NCI-H2081 (cell line): Measurements from ENCODE around the gene GABBR2.

Experiments
- DNase-seq, 2 experiments: peaks; one replicate each; lab custom pipeline; 2025; lab: John Stamatoyannopoulos, UW

The GABBR2 gene

GRCh38 chr9:98370300-98370975, 338.3 kb downstream of the GABBR2 start:
- DNase-seq, result no peak

GRCh38 chr9:98369896-98370295, 338.8 kb downstream of the GABBR2 start:
- DNase-seq, result no peak

- no peak for DNase-seq
Observed at GRCh38 chr9:98369471-98369870, 339.3 kb downstream of the GABBR2 start.

DNA sequence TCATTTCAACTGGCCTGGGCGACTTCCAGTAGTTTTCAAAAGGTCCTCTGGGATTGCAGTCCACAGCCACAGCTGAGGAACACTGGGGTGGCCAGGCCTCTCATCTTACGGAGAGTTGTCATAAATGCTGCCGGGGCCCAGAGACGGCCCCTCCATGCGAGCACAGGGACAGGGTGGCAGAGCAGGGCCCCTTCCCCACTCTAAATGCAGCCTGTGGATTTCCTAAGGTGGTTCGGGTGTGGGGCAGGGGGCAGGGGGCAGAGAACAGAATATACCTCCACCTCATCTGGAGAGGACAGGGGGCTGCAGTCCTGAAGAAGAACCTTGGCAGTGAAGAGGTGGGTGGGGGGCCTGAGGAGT, 339.7 kb downstream of the GABBR2 start:
- DNase-seq, result no peak

DNA sequence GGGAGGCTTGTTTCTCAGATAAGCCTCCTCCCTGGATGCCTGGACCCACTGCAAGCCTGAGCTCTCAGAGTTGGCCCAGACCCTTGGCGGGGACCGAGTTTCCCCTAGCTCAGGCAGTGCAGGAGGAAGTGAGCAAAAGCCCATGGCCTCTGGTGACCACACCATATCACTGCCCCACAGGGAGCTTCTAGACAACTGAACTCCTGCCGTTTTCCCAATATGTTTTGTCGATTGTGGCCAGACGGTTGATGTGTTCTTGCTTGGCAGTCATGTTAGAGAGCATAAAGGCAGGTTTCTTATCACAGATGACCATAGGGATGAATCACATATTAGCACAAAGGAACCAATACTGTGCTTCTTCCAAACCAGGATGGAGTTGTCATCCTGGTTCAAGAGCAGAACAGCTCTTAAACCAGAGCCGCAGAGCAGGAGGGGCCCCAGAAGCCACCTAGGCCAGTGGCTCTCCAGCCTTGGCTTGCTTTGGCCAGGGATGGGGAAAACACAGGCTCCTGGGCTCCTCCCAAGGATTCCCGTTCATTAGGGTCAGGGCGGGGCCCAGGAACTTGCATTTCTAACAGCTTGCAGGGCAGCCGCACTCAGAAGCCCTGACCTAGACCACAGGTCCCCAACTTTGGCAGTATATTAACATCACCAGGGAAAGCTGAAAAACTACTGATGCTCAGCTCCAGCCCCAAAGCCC, 340.2 kb downstream of the GABBR2 start:
- no peak for DNase-seq

DNA sequence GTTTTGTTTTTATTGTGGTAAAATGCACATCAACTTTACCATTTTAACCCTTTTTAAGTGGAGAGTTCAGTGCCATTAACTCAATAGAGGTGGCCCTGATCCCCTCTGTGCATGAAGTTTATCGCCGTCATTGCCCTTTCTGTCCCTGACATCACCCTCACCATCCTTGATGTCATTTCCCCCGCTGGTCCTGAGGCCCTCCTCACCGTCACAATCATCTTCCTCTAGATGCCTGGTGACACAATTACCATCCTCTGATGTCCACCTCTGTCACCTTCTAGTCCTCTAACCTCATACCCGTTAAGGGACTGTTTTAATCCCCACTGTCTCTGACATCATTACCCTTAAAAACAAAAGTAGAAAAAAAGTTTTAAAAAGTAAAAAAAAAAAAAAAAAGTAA, 340.8 kb downstream of the GABBR2 start:
- DNase-seq, result no peak

- DNase-seq, result no peak
Observed at GRCh38 chr9:98367371-98367900, 341.3 kb downstream of the GABBR2 start.

DNA sequence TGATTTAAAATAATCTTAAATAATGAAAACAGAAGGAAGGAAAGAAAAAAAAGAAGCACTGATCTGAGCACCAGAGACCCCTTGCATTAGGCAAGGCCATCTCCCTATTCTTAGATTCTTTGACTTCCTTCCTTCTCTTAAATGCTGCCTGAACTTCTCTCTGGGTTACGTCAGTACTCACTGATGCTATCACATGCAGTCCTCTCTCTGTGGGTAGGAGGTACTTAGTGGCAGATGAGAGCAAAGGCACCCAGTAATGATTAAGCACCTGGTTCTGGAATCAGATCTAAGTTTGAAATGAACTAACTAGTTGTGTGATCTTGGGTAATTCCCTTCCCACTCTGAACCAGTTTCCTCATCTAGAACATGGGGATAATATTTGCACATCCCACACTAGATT, 343.0 kb downstream of the GABBR2 start:
- DNase-seq, result no peak

- DNase-seq, result peak in 1 of 2 experiments; percentile 16
Observed at GRCh38 chr9:98365227-98365669, 343.5 kb downstream of the GABBR2 start.

DNA sequence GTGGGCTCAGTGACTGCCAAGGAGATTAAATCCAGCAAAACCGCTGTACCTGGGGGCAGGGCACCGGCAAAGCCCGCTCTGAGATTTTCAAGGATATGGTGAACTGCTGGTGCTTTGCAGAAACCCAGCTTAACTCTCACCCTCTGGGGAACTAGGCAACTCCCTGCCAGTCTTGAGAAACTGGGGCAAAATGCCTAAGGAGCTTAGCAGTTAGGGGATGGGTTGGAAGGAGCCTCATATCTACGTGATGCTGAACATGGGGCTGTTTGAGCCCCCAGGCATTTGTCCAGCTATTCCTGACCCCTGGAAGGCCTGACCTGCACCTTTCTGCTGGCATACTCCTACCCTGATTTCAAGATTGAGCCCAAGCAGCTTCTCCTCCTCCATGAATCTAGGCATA, 344.6 kb downstream of the GABBR2 start:
- no peak for DNase-seq

- no peak for DNase-seq
Observed at GRCh38 chr9:98363644-98364043, 345.1 kb downstream of the GABBR2 start.

GRCh38 chr9:98362624-98363252, 346.0 kb downstream of the GABBR2 start:
- no peak for DNase-seq

DNA sequence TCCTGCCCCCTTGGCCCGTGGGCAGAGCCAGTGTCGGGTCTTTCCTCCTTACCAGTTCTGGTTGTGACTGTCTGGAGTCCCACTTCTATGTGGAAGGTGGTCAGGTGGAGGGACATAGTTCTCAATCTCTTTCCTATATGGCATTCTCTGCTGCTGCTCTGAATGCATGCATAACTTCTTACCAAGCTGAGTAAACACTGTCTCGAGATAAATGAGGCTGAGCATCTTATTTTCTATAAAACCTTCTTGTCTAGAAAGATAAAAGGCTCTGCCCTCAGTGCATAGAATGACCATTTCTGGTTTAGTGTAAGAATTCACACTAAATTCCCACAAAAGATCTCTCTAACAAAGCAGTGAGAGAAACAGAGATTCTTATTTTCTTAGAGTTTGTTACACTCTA, 347.1 kb downstream of the GABBR2 start:
- DNase-seq, result no peak

DNA sequence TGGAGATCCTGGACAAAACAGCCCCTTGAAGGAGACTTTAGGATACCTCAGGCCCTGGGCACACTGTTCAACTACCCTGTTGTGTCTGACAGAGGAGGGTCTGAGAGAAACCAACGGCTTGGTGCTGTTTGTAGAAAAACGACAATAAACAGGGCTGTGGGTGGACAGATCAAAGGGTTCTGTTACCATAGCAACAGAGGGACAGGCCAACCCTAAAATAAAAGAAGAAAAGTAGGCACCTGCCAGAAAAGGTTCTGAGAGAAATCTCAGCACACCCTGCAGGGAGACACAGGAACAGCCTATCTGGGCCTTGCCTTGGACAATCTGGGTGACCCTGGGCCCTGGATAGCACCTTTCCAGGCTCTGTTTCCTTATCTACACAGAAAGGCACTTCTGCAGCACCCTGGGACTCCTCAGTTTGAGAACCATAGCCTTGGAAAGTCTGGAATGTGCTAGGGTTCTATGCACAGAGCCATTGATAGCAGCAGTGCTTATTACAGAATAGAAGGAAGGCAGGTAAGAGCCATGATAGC, 348.5 kb downstream of the GABBR2 start:
- no peak for DNase-seq

DNA sequence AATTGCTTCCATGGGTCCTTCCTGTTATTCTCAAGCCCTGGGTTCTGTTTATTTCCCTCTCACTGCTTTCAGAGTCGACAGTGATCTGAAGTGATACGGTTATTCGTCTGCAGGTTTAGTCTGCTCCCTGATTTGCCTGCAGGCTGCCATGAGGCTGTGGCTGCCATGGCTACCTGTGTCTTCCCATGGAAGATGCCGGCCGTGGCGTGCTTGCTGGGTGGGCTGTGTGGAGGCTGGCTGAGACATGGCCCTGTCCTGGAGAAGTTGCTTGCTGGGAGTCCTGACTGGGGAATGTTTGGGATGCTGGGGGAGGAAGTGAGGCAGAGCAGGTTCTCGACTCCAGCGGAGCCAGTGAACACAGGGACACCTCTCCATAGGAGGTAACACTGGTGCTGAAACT, 349.2 kb downstream of the GABBR2 start:
- no peak for DNase-seq

- no peak for DNase-seq
Observed at GRCh38 chr9:98357921-98358535, 350.7 kb downstream of the GABBR2 start.

GRCh38 chr9:98356953-98357690, 351.6 kb downstream of the GABBR2 start:
- DNase-seq, result no peak

- no peak for DNase-seq
Observed at GRCh38 chr9:98356326-98356725, 352.4 kb downstream of the GABBR2 start.

DNA sequence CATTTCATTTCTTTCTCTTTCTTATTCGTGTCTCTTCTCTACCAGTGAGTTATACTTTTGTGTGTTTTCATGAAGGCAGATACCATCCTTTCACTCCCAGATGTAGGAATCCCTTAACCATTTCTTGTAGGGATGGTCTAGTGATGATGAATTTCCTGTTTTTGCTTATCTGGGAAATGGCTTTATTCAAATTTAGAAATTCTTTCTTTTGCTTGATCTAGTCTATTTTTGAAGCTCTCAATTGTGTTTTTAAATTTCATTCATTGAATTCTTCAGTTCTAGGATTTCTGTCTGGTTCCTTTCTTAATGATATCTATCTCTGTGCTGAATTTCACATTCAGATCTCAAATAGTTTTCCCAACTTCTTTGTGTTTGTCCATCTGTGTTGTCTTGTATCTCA, 357.4 kb downstream of the GABBR2 start:
- DNase-seq, result no peak

DNA sequence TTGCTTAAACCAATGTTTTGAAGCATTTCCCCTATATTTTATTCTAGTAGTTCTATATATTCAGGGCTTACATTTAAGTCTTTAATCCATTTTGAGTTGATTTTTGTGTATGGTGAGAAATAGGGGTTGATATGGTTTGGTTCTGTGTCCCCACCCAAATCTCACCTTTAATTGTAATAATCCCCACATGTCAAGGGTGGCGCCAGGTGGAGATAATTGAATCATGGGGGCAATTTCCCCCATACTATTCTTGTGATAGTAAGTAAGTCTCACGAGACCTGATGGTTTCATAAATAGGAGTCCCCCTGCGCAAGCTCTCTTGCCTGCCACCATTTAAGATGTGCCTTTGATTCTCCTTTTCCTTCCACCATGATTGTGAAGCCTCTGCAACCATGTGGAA, 361.1 kb downstream of the GABBR2 start:
- DNase-seq, result no peak

GRCh38 chr9:98345011-98345410, 363.7 kb downstream of the GABBR2 start:
- no peak for DNase-seq

DNA sequence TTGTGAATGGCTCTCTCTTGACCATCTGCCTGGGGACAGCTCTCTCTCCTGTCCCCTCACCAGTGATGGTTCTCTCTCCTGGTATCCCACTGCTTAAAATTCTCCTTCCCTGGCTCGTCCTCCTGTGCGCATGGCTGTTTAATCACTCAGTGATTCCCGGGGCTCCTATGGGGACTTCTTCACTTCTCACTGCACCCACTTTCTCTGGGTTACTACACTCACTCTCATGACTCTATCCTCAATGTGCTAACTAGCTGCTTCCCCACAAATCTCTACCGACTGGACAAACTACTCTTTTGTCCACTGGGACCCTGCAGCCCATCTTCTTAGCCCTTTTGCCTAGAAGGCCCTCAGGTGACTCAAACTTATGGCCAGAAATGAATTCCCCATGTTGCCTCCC, 364.2 kb downstream of the GABBR2 start:
- DNase-seq, result no peak
